GM12878 (cell line): ENCODE measurements around the gene RYR2.

Experiments used
- GABPA ChIP-seq: IDR thresholded peaks from 2 replicates; pipeline ENCODE4 v1.6.1; 2014; ENCODE audit warnings: antibody characterized with exemption, low read depth, mild to moderate bottlenecking, inconsistent platforms
- HCFC1 ChIP-seq: fragments of 150-350 bp; IDR thresholded peaks from 2 replicates; pipeline ENCODE4 v1.6.1; 2014; ENCODE audit warnings: low read length
- MXI1 ChIP-seq: fragments of 150-350 bp; IDR thresholded peaks from 2 replicates; pipeline ENCODE4 v1.6.1; 2011; ENCODE audit warnings: low read depth, mild to moderate bottlenecking, inconsistent platforms, low read length, improper control_type of control experiment
- PML ChIP-seq: IDR thresholded peaks from 2 replicates; pipeline ENCODE4 v1.6.1; 2012; ENCODE audit warnings: low read length, inconsistent platforms
- POLR2AphosphoS5 ChIP-seq: IDR thresholded peaks from 2 replicates; pipeline ENCODE4 v1.6.1; 2011; ENCODE audit warnings: mild to moderate bottlenecking, low read length, inconsistent platforms
- RFX5 ChIP-seq: IDR thresholded peaks from 2 replicates; pipeline ENCODE4 v1.6.1; 2011; ENCODE audit warnings: low read depth, low read length, improper control_type of control experiment
- SMC3 ChIP-seq: IDR thresholded peaks from 2 replicates; pipeline ENCODE4 v1.6.1; 2011; ENCODE audit warnings: low read length, improper control_type of control experiment, borderline replicate concordance
- SUZ12 ChIP-seq: fragments of 200-600 bp; sonication (generic); IDR thresholded peaks from one replicate; pipeline ENCODE4 v1.6.1; 2018; ENCODE audit warnings: antibody characterized with exemption, mild to moderate bottlenecking; ENCODE audit not compliant: unreplicated experiment
- TF ChIP-seq, protein P1 (sequence below): IDR thresholded peaks from 2 replicates; pipeline ENCODE4 v1.6.1; 2012; ENCODE audit warnings: low read depth, low read length, improper control_type of control experiment

DNA sequence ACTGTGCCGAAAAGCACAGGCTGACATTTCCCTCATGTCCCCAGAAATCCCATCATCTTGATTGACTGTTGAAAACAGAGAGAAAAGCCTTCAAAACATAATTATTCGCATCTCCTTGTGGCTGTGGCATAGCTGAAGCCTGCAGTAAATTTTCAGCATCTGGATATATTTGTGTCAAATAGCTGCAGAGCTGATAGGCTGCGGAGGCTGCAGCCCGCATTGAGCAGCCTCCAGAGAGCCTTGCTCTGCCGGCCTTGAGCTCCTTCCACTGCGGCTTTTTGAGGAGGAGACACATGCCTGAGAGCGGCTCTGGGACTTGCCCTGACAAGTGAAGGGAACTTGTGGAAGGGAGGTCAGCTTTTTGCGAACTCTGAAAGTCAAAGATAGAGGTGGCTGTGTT, 144.7 kb downstream of the RYR2 start:
- TF ChIP-seq POLR2AphosphoS5 (no peak), SUZ12 (no peak), PML (no peak), RFX5 (no peak), GABPA (no peak), HCFC1 (no peak), SMC3 (no peak), MXI1 (no peak)
- TF ChIP-seq, protein P1, sequence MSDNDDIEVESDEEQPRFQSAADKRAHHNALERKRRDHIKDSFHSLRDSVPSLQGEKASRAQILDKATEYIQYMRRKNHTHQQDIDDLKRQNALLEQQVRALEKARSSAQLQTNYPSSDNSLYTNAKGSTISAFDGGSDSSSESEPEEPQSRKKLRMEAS, result no peak
